SK-N-DZ (cell line): ENCODE results near the gene UBA7.
A peak's percentile ranks its signal among the peaks of the same experiment; 100 is the strongest.

Experiments
- DNase-seq: peaks from one replicate; pipeline ENCODE4 v3.0.0-alpha.2; 2015; ENCODE audit warnings: low spot score

The UBA7 gene

DNA sequence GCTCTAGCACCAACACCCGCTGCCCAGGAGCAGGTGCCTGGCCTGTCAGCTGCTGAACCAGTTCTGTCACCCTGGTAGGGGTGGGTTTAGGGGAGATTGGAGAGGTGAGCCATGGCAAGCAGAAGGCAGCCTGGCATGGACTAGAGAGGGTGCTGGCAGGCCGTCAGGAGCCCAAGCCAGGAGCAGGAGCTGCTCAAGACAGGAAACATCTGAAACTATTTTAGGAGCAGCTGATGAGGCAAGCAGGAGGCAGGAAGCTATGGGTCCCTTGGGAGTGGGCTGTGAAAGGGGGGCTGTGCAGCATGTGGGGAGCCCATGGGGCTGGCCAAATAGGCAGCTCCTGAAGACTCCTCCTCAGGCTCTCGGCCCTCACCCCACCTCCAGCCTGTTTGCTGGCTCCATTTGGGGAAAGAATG lies 8.4 kb downstream of the UBA7 start:
- no peak for DNase-seq

DNA sequence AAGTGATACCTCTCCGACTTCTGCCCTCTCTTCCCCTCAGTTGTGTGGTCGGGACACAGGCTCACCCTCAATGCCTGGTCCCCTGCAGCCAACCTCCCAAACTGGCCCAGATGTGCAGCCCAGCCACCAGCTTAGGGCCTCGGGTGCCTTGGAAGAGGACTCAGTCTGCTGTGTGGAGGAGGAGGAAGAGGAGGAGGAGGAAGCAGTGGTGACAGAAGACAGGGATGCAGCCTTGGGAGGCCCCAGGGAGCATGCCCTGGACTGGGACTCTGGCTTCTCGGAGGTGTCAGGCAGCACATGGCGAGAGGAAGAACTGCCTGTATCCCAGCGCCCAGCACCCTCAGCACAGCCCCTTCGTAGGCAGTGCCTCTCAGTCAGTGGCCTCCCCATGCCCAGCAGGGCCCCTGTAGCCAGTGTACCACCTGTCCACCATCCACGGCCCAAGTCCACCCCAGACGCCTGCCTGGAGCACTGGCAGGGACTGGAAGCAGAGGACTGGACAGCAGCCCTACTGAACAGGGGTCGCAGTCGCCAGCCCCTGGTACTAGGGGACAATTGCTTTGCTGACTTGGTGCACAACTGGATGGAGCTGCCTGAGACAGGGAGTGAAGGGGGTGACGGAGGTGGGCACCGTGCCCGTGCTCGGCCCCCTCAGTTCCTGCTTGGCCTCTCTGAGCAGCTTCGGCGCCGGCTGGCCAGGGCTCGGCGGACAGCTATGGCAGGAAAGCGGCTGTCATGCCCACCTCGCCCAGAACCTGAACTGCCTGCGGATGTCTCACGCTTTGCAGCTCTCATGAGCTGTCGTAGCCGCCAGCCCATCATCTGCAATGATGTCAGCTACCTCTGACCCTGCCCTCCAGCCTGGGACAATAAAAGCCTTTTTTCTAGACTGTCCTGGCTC lies 9.4 kb downstream of the UBA7 start:
- no peak for DNase-seq

DNA sequence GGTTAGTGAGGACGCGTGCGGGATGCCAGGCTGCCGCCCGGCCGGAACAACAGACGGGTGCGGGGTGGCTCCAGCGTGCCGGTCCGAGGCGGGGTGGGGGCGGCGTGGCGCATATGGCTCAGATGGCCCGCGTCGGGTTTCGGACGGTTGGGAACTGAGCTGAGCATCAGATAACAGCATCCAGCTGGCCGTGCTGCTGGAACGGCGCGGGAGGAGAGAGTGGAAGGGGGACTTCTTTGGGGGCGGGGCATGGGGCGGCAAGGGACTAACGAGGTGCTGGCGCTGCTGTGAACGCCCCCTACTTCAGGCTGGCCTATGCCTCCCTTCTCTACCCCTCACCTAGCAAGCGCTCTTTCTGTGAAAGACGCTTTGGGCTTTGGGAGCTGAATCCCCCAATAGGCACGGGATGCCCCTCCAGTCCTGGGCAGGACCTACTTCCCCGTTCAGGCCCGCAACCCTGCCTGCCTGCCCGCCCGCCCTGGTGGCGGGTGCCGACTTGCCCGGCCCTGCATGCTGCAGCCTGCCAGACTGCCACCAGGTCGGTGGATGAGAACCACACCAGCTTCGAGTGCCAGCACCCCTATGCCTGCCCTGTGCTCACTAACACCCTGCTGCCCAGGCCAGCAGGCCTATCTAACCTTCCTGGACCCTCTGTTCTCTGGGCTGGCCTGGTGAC lies 10.2 kb downstream of the UBA7 start:
- peak; percentile 65 for DNase-seq

DNA sequence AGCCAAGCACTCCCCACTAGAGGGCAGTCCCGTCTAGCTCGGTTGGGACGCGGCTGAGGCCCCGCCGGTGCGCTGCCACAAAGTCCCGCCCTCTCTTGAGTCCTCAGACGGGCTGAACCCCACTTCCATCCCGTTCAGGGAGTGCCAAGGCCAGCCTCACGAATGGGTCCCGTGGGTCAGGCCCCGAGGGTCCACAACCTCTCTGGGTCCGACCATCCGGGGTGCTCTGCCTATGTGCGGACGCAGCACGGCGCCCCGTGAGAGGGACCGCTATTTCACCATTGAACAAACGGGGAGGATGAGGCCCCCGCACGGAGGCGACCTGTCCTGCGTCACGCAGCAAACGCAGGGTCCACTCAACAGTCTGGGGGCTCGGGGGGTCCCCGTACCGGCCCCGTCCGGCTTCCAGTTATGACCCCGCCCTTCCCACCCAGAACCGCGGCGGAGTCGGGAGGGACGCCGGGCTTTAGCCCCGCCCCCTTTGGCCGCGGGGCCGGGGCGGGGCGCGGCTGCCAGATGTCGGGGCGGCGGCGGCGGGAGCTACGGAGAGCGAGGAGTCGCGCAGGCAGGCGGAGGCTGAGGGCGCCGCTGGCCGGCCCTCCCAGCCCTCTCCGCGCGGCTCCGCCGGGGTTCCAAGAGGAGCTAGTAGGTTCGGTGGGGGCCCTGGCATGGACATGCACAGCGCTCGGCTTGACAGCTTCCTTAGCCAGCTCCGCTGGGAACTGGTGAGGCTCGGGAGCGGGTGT lies 10.9 kb downstream of the UBA7 start, which contains the start of gene INKA1:
TSS of gene INKA1 (plus strand) at position 543 of the 746 bp plus-strand sequence. CDS start at position 675, 132 bp downstream.
- DNase-seq: peak; percentile 84

DNA sequence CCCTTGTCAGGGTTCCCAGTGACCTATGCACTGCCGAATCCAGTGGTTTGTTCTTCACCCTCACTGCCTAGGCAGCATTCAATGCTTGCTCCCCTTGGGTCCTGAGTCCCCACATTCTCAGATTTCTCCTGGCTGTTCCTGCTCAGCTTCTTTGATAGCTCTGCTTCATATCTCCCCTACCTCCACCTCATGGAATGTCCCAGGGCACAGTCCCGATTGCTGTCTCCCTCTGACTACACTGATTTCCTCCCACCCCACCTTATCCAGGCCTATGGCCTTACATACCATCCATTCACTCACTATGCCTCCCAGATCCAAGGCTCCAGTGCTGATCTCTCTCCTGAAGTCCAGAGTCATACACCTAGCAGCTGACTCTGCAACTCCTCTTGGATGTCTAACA lies 12.6 kb downstream of the UBA7 start:
- no peak for DNase-seq

DNA sequence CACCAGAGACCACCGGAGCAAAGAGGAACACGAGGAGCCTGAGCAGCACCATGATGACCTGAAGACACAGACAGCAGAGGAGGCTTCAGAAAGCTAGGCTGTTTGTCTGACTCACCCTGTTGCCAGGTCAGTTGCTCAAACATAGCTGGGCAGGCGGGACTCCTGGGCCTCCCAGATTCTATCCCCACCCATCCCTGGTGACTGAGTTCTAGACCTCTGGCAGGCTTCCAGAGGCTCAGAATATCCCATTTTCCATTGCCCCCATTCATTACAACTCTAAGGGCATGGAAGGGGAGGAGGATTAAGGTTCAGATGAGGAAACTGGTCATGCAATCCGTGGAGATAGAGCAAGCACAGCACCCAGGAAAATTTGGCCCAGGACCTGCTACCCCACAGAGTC lies 14.0 kb downstream of the UBA7 start, which contains the start of gene CDHR4:
TSS of gene CDHR4 (minus strand) at position 113 of the 400 bp plus-strand sequence. CDS start at position 52, 61 bp downstream.
- DNase-seq: no peak

DNA sequence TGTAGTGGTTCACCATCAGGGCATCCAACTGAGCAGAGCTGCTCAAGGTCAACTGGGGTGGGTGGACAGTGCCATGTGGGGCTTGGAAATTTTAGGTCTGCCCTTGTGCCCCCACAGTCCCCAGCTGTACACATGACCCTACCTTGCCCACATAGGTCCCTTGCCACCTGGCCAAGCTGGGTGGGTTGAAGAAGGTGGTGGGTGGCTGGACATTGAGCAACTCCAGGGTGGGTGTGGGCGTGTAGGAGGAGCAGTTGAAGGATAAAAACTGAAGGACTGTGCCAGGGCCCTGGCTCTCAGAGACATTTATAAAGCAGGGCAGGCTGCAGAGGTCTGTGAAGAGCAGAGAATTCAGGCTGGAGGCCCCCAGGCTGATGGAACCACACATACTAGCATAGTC lies 14.6 kb downstream of the UBA7 start:
- DNase-seq: no peak

DNA sequence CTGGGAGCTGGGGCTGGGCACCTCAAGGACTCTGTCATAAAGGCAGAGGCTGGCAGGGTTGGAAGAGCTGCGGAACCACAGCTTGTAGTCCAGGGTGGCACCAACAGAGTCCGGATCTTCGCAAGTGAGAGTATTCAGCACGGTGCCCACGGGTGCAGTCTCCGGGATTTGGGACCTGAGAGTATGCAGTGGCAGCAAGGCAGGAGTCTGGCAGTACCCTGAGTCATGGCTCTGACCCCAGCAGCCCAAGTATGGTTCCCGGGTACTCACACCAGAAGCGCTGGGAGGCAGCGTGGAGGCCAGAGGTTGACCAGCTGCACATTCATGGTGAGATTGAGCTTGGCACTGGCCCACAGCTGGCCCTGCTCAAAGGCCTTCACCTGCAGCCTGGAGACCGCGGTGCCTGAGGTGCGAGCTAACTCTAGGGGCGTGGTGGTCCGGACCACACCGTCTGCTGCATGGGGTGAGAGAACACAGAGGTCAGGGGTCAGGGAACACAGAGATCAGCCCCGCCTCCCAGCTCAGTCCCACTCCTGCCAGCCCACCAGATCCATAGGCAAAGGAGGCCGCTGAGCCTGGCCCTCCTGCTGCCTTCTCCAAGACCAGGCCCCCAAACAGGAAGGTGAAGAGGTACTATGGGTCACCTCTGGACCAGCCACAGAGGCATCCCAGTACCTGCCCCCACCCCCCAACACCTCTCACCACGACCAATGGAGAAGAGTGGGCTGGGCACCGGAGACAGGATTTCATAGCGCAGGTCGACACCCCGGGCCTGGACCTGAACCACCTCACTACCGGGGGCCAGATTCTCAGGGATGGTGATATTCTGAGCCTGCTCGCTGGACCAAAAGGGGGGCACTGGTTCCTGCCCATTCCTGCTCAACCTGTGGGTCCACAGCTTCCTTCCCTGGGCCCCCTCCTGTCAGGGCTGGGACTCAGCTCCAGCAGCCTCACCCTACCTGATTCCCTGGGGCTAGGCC lies 18.5 kb downstream of the UBA7 start:
- DNase-seq: no peak

DNA sequence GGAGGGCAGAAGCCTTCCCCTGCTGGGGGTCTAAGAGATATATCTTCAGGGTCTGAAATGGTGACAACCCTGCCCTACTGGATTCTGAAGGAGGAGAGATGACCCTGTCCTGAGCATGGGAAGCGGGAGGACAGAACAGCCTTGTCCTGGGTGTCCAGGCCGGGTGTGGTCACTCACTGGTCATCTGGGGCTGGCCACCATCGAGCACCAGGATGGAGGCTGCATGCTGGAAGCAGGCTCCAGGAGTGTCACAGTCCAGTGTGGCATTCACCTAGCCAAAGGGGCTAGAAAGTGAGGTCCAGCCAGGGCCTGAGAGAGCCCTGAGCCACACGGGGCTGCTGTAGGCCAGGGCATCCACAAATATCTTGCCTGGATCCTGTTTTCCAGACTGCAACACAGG lies 19.3 kb downstream of the UBA7 start:
- no peak for DNase-seq

DNA sequence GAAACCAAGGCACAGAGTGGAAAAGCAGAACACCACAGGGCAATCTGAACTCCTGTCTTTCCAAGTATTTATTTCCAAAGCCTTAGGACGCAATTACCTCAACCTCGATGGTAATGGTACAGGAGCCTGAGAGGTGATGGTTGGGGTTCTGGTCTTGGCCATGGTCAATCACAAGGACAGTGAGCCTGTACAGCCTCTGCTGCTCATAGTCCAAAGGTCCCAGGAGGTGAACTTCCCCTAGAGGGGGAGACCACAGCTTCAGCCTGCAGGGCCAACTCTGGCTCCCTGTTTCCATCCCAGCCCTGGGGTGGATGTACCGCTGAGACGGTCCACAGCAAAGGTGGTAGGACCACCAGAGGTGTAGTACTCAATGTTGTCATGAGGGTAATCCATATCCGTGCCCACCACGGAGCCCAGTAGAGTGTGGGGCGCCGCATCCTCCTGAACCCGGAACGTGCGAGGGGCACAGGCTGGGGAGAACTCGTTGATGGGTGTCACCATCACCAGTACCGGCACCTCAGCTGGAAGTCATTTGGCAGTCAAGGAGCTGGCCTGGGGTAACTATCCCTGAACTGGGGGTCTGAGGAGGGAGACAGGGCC lies 20.2 kb downstream of the UBA7 start:
- DNase-seq: no peak

DNA sequence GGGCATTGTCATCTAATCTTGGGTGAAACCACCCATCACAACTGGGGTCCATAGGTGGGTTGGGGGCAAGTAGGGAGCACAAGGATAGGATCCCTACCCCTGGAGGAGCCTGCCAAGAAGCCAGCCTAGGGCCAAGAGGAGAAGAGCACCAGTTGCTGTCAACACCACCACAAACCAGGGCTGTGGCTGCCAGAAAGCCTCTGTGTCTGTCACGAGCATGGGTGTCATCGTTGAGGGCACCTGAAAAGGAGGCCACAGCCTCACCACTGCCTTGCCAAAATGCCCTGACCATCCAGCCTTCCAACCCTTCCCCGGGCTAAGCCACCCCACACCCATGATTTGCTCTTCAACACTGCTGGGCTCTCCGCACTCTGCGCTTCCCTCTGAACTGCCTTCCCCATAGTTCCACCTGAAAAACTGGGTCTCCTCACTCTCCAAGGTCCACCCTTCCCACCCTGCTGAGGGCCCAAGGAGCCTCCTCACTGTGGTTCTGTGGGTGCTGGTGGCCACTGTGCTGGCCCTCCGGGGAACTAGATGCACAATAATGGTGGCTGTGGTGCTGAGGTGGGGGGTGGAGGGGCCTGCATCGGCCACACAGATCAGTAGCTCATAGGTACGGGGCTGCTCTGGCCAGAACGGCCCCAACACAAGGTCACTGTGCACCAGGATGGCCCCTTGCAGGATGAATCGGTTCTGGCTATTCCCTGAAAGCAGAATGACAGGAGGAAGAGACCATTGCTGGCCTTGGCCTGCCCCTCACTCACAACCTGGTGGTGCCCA lies 21.2 kb downstream of the UBA7 start:
- no peak for DNase-seq

DNA sequence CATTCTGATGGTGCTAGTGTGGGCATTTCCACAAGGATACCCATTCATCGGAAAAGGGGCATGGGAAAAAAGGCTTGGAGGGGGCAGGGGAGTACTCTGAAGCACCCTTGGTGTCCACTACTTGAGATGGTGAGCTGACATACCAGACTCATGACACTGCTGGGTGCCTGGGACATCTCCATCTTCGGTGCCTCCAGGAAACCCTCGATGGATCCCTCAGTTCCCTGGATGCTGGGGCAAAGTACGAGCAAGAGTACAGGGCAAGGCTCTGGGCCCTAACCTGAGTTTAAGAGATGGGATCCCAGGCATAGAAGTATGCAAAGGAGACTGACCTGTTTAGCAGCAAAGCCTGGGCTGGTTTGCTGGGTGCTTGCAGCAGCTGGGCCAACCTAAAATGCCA lies 22.2 kb downstream of the UBA7 start:
- DNase-seq: no peak

DNA sequence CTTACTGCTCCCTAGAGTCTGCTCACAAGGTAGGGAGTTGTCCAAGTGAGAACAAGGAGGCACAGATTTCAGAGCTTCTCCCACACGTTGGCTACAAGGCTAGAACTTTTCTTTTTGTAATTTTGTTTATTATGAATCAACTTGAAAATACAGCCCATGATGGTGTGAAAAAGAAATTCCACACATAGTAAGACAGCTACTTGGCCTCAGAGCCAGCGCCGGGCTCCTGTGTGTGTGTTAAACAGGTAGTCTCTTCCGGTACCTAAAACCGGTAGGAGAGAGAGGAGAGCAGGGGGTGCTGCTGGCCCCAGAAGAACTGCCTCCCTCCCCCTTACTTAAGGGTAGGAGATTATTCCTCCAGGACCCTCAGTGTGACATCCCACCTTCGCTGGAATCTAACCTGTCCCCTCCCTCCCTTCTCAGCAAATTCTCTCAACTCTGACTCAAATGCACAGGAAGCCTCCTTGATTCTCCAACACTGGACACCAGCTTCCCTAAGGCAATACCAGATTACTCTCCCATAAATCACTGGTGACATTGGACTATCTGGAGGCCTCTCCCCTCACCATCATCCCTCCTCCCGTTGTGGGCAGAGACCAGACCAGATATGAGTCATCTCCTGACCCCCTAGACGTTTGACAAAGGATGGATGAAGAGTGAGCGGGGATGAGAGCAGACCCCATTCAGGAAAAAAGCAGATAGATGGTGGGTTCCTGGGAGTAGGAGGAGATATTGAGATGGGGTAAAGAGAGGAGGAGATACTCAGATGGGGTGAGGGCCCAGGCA lies 22.9 kb downstream of the UBA7 start:
- no peak for DNase-seq

DNA sequence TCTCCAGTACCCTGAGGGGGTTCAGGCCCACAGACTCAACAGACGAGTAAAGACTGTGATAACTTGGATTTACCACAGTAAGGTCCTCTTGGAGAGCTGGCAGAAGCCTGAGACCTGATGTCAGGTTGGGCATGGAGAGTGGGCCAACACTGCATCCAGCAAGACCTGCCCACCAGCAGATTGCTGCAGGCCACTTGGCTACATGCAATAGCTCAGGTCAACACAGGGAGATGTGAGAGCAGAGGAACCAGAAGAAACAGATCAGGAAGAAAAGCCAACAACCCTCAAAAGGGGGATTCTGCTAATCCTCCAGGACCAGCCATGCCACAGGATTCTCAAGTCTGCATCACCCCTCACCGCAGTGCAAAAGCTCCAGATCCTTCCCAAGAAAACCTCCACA lies 25.7 kb downstream of the UBA7 start:
- DNase-seq: no peak

DNA sequence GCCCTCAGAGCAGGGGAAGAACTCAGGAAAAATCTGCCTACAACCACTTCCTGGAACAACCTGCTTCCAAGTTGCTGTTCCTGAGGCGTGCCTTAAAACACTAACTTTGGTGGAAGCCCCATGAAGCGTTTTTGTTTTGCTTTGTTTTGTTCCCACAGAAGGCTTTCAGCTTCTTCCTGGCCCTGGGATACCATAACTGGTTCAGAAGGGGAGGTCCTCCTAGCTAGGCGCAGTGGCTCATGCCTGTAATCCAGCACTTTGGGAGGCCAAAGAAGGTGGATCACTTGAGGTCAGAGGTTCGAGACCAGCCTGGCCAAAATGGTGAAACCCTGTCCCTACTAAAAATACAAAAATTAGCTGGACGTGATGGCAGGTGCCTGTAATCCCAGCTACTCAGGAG lies 26.2 kb downstream of the UBA7 start:
- DNase-seq: no peak

DNA sequence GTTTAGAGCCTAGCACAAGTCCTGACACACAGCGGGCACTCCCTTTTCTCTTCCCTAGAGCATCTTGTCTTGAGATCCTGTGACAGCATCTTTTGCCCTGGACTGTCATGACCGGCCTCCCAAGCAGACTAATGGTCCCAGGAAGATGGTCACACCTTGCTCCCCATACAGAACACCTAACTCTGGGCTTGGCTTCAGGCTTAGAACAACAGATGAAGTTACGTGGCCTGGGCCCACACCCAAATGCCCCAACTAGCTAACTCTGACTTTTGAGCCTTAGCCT lies 26.6 kb downstream of the UBA7 start:
- no peak for DNase-seq

DNA sequence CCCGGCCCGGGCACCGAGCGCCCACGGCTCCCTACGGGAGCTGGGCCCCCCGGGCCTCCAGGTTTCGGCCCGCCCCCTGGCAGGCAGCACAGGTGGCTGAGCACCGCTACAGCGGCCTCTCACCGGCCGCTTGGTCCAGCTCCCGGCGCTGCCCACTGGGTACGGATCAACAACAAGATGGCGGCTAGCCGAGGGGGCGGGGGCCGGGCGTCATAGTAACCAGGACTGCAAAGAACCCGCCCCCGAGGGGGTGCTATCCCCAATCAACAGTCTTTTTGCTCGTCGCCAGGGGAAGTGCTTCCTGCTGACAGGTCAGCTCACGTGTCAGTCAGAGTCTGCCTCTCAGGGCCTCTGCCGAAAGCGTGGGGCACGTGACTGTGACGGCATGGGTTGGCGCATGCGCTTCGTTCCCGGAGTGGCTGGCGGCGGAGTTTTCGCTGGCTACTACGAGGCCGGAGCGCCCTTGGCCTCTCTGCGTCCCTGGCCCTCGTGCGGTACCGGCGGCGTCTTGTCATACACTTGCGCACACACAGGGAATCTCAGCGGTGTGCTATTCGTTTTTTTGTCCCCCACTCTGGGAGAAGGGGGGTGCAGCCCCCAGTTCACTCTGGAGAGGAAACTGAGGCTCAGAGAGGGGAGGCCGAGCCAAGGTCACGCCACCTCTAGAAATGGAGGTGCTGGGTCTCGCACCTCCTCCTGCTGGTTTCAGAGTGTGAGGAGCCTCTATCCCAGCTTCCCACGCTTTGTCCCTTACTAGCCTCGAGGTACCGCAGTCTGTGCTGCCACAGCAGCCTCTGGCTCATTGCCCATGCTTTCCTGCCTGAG lies 27.2 kb downstream of the UBA7 start, which contains the start of gene IP6K1:
TSS of gene IP6K1 (minus strand) at position 186 of the 825 bp plus-strand sequence. CDS start 38,502 bp downstream, outside the sequence.
- peak; percentile 99 for DNase-seq
